Measurements from ENCODE around the gene ZKSCAN4.

ZKSCAN4 gene

DNA sequence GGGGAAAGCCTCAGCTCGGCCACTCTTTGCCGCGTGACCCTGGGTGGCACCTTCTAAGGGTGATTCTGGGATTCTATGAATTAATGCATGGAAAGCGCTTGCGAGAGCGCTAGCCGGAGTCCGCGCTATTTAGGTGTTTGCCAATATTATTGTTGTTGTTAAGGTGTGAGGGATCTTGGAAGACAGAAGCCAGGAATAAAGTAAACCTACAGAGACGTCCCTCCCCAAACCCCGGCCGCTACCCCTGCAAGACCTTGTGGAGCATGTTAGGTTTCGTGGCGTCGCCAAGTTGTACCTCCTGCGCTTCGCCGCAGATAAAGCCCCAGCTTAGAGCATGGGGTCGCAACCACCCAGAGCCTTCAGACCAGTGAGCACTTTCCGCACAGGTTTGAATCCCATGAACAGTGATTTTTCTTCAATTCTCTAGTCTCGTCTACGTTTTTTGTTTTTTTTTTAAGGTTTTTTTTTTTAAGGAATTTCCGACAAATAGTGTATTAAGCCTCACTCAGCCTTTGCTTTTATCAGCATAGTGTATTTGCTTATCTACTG lies 43.9 kb downstream of the ZKSCAN4 start:
- DNase-seq (ENCODE audit: low read depth) = no peak

GRCh38 chr6:28207510-28208110 lies 44.5 kb downstream of the ZKSCAN4 start:
- DNase-seq (ENCODE audit: low read depth) = no peak

GRCh38 chr6:28206928-28207509 lies 45.0 kb downstream of the ZKSCAN4 start:
- no peak for DNase-seq (ENCODE audit: low read depth)

DNA sequence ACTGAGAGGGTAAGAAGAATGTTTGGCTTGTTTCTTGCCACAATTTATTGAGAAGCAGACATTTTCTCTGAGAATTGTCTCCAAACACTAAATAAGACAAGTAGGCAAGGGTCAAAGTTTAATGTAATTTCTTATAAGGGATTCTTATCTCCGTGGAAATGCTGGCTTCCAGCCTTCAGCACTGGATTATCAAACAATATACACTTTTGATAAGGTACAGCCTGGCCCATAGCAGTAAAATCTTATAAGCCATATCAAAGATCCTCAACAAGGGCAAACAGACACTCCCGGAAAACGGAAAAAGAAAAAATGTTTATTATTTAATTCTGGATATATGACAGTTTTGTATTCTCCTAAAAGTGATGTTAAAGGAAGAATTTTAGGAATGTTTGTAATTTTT lies 45.5 kb downstream of the ZKSCAN4 start:
- DNase-seq (ENCODE audit: low read depth) = no peak

DNA sequence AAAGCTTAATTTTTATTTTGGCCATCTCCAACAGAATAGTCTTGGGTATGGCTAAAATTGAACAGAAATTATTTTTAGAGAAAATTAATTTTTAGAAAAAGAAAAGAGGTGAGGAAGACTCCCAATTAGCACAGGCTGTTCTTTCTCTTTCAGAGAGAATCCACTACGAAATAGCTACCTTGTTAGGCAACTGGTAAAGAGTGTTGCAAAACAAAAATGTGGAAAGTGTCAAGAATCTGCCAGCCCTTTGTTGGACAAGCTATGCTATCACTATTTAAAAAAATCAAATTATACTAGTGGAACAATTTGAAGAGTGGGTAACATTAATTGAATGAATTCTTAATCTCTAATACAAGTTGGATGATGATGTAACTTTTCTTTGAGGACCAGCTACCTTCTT lies 46.2 kb downstream of the ZKSCAN4 start:
- DNase-seq (ENCODE audit: low read depth) = no peak

GRCh38 chr6:28203201-28203600 lies 48.9 kb downstream of the ZKSCAN4 start:
- no peak for DNase-seq (ENCODE audit: low read depth)

DNA sequence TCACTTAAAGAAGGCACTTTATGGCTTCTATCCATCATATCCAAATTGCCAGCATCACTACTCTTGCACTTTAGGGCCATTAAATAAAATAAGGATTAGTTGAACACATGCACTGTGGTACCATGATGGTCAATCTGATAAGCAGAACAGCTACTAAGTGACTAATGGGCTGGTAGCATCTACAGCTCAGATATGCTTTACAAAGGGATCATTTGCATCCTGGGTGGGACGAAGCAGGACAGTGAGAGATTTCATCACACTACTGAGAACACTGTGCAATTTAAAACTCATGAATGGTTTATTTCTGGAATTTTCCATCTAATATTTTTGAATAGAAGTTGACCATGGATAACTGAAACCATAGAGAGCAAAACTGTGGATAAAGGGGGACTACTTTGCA lies 52.0 kb downstream of the ZKSCAN4 start:
- no peak for DNase-seq (ENCODE audit: low read depth)

Measured in HS-27A (cell line).